Pancreas (tissue), 10 donors: Measurements from ENCODE around the gene C11orf21. TPM values are rescaled to one million over a fixed set of nuclear protein-coding genes. Genes with fewer than 3 reads are reported as not detected.

Experiments
- ATAC-seq, 4 donors: fragments of 200-7000 bp; cut with Tn5 transposase; one replicate each; pipeline versions ENCODE4 v1.8.0 to v1.9.1; 2020; ENCODE audit warnings: mild to moderate bottlenecking in 4 of 4, moderate library complexity in 4 of 4
- DNase-seq, 6 donors: peaks; one replicate each; pipeline ENCODE4 v3.0.0-alpha.2; 2020
- FAIRE-seq: peaks from 2 replicates; lab custom pipeline; 2012; peaks lifted over from hg19 to GRCh38; lab: Jason Lieb, UNC
- H3K27ac ChIP-seq, 4 donors: fragments of 200-600 bp; sonication (generic); 1 replicate in 3 of 4; 2 replicates in 1 of 4; pipeline versions ENCODE4 v1.5.0 to v1.8.0; 2020
- H3K27me3 ChIP-seq, 4 donors: fragments of 200-600 bp; one replicate each; pipeline ENCODE4 v1.8.0; 2021
- H3K36me3 ChIP-seq, 3 donors: fragments of 200-600 bp; sonication (generic) in 1 of 3; one replicate each; pipeline versions ENCODE4 v1.5.0 to v1.8.0; 2020 to 2021
- H3K4me1 ChIP-seq, 3 donors: fragments of 200-600 bp; one replicate each; pipeline ENCODE4 v1.8.0; 2021
- H3K4me3 ChIP-seq, 4 donors: fragments of 200-600 bp; sonication (generic) in 2 of 4; one replicate each; pipeline versions ENCODE4 v1.5.0 to v1.8.0; 2020 to 2021
- H3K9me3 ChIP-seq, 4 donors: fragments of 200-600 bp; one replicate each; pipeline ENCODE4 v1.8.0; 2021
- WGBS, 2 donors: extraction: QIAGEN DNeasy Blood & Tissue Kit; methylation state at CpG; one replicate each; pipeline ENCODE4 v1.1.7; 2013; 5-methylcytosine and 5-hydroxymethylcytosine counted together
- intact Hi-C, 3 donors: fragments of 100-400 bp; cut with DNase I; formaldehyde crosslinking; loops; one replicate each; pipeline versions ENCODE4 v1.11.1 to v1.14.2; 2022
- polyA plus RNA-seq, 2 donors: library from polyadenylated mRNA; stranded (reverse); fragments of 200-250 nt; gene quantifications; one replicate each; pipeline ENCODE4 v1.2.3, GENCODE V29; 2013
- total RNA-seq, 6 donors: library from RNA; stranded (reverse); fragmentation: NEBNext Ultra II Directional in 4 of 6; extraction: Animal tissue kit (Norgen Biotek cat#: 25700) in 4 of 6; gene quantifications; one replicate each; pipeline versions ENCODE4 v1.2.1 to v1.2.4, GENCODE V29; 2021 to 2023
- TF ChIP-seq, protein P1 (sequence below), 4 donors: fragments of 200-600 bp; sonication (generic) in 3 of 4; IDR thresholded peaks; one replicate each; pipeline versions ENCODE4 v1.5.0 to v1.8.0; 2021; ENCODE audit warnings: antibody characterized with exemption in 4 of 4
- donor health status: healthy with polysubstance abuse.
- donor health status: DM: no; HTN: no; CAD: no; lungs with moderate emphysema.
- donor health status: DM: no; HTN: no; CAD: no.
- donor health status: control.
- donor health status: control.
- donor health status: Bipolar disorder and iron deficiency.
- donor health status: DM: yes; HTN: yes; CAD: no.
- donor health status: DM: no; HTN: no; CAD: no.
- donor health status: DM: no; HTN: no; CAD: no.
- donor health status: DM: yes; HTN: yes; CAD: no.

C11orf21 gene
- total and polyA plus RNA-seq, 8 donors: 0.04 to 0.80 (median 0.22) TPM

DNA sequence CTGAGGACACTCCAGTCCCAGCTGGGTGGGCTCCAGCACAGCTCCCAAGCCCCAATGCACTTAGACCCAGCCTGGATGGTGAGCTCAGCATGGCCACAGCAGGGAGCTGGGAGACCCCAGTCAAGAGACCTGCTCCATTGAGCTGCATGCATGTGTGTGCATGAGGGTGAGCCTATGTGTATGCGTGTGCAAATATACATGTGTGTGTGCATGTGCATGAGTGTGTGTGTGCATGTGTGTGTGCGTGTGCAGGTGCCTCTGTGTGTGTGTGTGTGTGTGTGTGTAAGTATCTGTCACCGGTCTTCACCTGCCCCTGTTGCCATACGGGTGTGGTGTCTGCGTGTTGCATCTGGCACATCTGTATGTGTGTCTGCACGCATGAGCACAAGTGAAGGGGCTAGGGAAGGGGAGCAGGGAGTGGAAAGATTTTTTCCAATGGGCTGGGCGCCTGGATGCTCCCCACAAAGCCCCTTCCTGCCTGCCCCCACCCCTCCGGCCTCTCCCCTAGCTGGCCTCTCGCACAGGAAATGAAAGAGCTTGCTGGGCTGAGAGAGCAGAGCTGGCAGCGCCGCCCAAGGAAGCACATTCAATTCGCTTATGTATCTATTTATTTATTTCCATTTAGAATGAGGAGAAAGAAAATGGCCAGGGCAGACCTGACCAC, 4.2 kb upstream of the C11orf21 start:
- Histone ChIP-seq H3K27ac (peak overlapping the region in 1 of 4 donors; percentile 28), H3K36me3 (no peaks in the 10 kb centered on the region), H3K27me3 (no peaks in the 10 kb centered on the region), H3K9me3 (no peaks in the 10 kb centered on the region), H3K4me3 (no peak overlapping the region), H3K4me1 (peaks cover 0 to 19% (median 10%) of the 10 kb centered on the region in 3 donors)
- ATAC-seq (no peak), FAIRE-seq (no peak), DNase-seq (peak in 1 of 6 donors; percentile 16)
- 43 to 64% methylated on average over 12 of the region's 12 CpGs for WGBS, 2 donors
- intact Hi-C loops: loop anchor here (2.0 to 10.0 kb wide), 4 partner anchors 111 to 589 kb away; no protein-coding TSS in a partner anchor
- TF ChIP-seq, protein P1, sequence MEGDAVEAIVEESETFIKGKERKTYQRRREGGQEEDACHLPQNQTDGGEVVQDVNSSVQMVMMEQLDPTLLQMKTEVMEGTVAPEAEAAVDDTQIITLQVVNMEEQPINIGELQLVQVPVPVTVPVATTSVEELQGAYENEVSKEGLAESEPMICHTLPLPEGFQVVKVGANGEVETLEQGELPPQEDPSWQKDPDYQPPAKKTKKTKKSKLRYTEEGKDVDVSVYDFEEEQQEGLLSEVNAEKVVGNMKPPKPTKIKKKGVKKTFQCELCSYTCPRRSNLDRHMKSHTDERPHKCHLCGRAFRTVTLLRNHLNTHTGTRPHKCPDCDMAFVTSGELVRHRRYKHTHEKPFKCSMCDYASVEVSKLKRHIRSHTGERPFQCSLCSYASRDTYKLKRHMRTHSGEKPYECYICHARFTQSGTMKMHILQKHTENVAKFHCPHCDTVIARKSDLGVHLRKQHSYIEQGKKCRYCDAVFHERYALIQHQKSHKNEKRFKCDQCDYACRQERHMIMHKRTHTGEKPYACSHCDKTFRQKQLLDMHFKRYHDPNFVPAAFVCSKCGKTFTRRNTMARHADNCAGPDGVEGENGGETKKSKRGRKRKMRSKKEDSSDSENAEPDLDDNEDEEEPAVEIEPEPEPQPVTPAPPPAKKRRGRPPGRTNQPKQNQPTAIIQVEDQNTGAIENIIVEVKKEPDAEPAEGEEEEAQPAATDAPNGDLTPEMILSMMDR (IDR thresholded peaks at IDR 0.05): no peak

DNA sequence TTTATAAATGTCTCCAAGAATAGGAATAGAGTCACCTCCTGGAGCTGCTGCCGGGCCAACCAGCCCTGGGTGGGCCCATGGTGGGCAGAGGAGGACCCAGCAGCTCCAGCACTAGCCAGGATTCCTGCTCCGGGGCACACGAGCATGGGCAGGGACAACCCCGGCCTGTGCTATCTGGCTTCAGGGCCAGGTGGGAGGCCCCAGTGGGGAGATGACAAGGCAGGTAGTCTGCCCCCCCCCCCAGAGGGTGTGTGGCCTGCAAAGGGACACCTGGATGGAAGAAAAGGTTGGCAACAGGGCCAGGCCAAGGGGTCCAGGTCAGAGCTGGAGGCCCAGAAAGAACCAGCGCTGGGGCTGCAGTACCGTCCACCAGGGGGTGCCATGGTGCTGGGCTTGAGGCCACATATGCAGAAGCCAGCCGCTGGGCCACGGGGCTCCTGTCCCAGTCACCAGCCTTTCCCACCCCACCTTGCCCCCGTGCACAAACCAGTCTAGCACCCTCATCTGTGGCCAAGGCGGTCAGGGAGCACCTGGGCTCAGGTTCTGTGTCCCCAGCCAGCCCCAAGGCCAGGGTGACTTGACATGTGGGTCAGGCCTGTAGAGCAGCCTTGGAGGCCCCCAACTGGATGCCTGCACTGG, 3.5 kb upstream of the C11orf21 start:
- TF ChIP-seq, protein P1 (IDR thresholded peaks at IDR 0.05): peak; percentile 78 to 88 (median 86)

DNA sequence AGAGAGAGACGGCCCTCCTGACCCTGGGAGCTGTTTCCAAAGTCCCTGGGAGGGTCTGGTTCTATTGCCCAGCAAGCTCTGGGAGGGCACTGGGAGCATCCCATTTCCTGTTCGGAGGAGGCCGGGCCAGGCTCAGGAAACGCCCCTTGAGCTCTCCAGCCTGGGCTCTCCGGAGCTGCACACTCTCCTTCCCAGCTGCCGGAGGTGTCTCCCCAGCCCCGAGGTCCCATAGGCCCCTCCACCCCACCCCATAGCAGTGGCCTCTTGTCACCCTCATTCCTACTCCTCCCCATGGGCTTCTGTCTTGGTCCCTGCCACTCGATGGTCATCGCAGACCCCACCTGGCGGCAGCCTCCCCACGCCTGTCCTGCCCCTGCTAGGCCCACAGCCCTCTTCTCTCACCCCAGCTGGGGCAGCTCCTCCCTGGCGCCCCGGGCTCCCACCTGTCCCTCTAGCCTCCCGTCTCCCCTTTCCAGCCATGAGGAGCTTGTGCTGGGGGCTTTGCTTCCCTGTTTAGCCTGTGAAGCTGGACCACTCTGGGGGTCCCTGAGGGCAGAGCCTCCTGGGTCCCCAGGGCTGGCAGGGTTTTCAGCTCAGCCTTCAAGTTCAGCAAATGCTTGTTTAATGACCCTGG, 2.9 kb upstream of the C11orf21 start:
- H3K4me3 ChIP-seq: no peak overlapping the region
- H3K4me1 ChIP-seq: peaks cover 0 to 19% (median 10%) of the 10 kb centered on the region in 3 donors
- TF ChIP-seq, protein P1 (IDR thresholded peaks at IDR 0.05): no peak
- DNase-seq: peak in 2 of 6 donors; percentile 12 to 71
- no peak overlapping the region for H3K27ac ChIP-seq
- 65 to 68% methylated on average over 14 of the region's 14 CpGs for WGBS, 2 donors
- FAIRE-seq: no peak
- no peaks in the 10 kb centered on the region for H3K9me3 ChIP-seq
- H3K27me3 ChIP-seq: no peaks in the 10 kb centered on the region
- intact Hi-C loops: loop anchor here (2.0 to 10.0 kb wide), 4 partner anchors 113 to 590 kb away; no protein-coding TSS in a partner anchor
- ATAC-seq: no peak
- no peaks in the 10 kb centered on the region for H3K36me3 ChIP-seq

More for the DNA sequence above, 3.5 kb upstream of the C11orf21 start:
- ATAC-seq (peak; percentile 60 to 85 (median 82)), DNase-seq (peak; percentile 70 to 98 (median 88)), FAIRE-seq (no peak)
- Histone ChIP-seq H3K27ac (no peak overlapping the region), H3K9me3 (no peaks in the 10 kb centered on the region), H3K27me3 (no peaks in the 10 kb centered on the region), H3K4me1 (peaks cover 0 to 19% (median 10%) of the 10 kb centered on the region in 3 donors), H3K4me3 (no peak overlapping the region), H3K36me3 (no peaks in the 10 kb centered on the region)
- intact Hi-C loops: loop anchor here (2.0 to 10.0 kb wide), 4 partner anchors 112 to 590 kb away; no protein-coding TSS in a partner anchor
- WGBS, 2 donors: 23 to 25% methylated on average over 10 of the region's 10 CpGs

- Histone ChIP-seq H3K27me3 (no peaks in the 10 kb centered on the region), H3K36me3 (no peaks in the 10 kb centered on the region), H3K4me1 (peaks cover 0 to 19% (median 10%) of the 10 kb centered on the region in 3 donors), H3K27ac (peak overlapping the region in 3 of 4 donors; percentile 6 to 28 (median 15)), H3K4me3 (no peak overlapping the region), H3K9me3 (no peaks in the 10 kb centered on the region)
- DNase-seq (peak in 2 of 6 donors; percentile 15 to 67), ATAC-seq (peak in 1 of 4 donors; percentile 22), FAIRE-seq (no peak)
- TF ChIP-seq, protein P1 (IDR thresholded peaks at IDR 0.05): no peak
- intact Hi-C loops: loop anchor here in 1 of 3 donors (2.0 to 10.0 kb wide), 2 partner anchors 117 to 591 kb away; no protein-coding TSS in a partner anchor
- WGBS, 2 donors: 46 to 47% methylated on average over 15 of the region's 15 CpGs
These were observed 2.1 kb upstream of the C11orf21 start for GRCh38 chr11:2303627-2304505.
